ENCODE data around the gene RBPMS2. TPM values are rescaled to one million over a fixed set of nuclear protein-coding genes. Genes with fewer than 3 reads are reported as not detected.

RBPMS2 gene
- polyA plus RNA-seq, 3 donors, result 2.6 to 22.8 (median 16.2) TPM

DNA sequence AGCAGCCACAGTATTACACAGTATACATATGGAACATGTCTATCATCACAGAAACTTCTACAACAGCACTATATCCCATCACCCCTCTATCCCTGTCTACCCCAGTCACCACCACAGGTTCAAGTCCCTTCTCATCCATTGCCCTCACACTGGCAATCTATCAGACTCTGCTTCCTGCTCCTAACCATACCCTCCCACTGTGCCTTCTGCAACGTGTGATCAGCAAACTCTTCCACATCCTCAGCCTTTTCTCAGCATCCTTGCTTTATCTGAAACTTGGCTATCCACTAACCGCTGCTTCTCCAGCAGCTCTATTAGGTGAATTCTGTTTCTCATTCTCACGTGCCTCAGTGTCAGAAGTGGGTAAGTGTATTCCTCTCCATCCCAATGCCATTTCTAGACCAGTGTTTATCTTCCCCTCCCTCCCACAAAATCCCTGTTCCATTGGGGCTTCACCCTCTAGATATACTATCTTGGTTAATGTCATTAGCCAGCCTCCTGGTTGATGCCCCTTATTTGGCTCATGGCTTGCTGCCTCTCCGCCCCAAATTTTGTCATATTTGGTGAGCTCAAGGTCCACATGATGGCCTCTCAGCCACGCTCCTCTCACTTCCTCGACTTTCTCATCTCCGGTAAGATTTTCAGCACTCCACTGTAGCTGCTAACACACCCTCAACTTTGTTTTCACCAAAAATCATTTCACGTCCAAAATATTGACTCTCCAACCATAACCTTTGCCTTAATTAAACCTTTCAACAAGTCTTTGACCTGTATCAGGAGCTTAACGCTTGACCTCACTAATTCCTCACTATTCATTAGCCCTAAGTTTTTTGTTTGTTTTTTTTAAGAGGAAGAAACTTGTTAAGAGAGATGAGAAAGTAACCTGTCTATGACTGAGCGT, 69.1 kb downstream of the RBPMS2 start:
- H3K27ac ChIP-seq (ENCODE audit: low read depth, low read length), result no peak overlapping the region
- WGBS, 3 donors, result 80 to 92% (median 86%) methylated on average over 10 of the region's 10 CpGs

DNA sequence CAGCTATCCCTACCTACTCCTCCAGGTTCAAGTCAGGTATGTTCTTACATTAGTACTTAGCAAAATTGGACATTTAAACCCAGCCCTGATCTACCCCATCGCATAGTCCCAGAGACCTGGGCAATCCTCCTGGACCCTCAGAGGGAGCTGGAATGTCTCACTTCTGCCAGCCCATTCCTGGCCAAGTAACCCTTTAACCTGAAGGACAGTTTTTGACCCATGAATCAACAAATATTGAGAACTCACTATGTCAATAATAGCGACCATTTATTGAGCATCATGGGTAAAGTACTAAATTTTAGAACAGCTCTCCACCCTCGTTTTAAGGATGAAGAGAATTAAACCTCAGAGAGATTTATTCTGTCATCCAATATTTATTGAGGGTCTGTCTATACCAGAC, 70.4 kb downstream of the RBPMS2 start:
- H3K27ac ChIP-seq (ENCODE audit: low read depth, low read length), result no peak overlapping the region
- 73 to 93% (median 90%) methylated on average over 3 of the region's 3 CpGs for WGBS, 3 donors

DNA sequence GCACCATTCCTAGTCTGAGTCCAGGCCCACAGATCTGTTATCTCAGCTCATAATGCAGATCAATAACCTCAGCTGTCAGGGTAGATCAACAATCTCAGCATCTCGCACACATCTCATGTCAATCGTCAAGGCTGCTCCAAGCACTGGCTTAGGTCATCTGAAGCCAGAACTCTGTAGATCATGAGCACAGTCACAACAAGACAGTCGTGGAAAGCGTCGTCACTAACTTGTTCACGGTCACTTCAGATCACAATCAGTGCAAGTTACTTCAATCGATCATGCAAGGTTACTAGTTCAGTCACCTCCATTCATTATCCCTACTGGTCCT, 71.8 kb downstream of the RBPMS2 start:
- WGBS, 3 donors, result 25 to 64% (median 57%) methylated on average over 7 of the region's 7 CpGs
- H3K27ac ChIP-seq (ENCODE audit: low read depth, low read length), result no peak overlapping the region

DNA sequence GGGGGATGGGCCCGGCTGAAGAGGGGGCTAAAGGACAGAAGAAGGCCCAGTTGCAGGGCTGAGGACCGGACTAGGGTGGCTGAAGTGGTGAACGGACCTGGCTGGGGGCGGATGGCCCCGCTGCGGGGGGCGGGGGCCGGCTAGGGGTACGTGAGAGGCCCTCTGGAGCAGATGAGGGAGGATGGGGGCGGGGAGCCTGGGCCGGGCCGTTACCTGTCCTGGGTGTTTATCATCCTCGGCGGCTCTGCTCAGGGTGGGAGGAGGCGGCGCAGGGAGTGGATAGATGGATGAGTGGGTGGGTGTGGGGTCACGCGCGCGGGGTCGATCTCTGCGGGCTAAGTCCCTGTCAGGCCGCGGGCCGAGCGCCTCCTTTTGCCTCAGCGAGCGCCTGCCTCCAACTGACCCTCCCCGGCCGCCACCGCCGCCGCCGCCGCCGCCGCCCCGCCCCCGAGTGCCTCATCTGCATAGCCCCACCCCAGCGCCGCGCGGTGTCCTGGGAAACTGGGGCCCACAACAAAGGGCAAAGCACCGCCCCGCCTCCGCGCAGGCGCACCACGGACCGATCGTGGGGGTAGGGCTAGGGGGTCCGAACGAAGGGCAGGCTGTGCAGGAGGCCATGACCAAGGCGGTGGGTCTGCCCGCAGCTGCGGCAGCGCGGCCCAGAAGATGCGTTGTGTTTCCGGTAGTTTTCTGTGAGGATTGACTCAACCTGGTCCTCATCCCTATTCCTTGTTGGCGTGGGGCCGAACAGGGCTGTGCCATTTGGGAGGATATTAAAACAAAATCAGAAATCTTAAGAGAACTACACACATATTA, 72.4 kb downstream of the RBPMS2 start:
- peak overlapping the region; percentile 74 for H3K27ac ChIP-seq (ENCODE audit: low read depth, low read length)

DNA sequence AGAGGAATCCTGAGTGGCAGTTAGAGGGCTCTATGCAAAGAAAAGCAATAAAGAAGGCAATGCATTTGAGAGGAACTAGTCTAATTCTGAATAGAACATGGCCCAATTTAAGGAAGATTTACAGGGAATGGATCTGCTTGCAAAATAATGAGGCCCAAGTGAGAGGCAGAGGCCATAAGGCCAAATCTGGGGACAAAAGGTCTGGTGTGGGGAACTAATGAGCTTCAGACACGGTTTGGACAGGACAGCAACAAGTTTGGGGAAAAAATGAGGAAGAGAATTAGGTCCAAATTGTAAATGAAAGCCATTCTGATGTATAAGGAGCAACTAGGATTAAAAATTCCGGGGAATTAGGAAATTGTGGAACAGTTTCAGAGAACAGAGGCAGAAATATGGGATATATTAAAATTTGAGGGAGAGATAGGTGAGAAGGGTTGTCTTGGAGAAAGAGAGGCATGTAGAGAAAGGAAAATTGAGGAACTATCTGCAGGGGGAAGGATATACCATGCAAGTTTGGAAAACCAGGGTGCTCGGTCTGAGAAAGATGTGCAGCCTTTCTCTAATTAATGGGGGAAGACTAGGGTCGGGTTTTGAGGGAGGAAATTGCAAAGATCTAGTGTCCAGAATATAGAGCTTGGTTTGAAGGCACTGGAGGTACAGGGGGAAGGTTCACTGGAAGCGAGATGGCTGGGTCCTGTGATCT, 73.8 kb downstream of the RBPMS2 start:
- WGBS, 3 donors, result 20 to 39% (median 26%) methylated on average over 5 of the region's 5 CpGs
- H3K27ac ChIP-seq (ENCODE audit: low read depth, low read length), result no peak overlapping the region

More for the DNA sequence above, 72.4 kb downstream of the RBPMS2 start:
- 1% methylated on average over 39 to 62 of the region's 62 CpGs for WGBS, 3 donors

DNA sequence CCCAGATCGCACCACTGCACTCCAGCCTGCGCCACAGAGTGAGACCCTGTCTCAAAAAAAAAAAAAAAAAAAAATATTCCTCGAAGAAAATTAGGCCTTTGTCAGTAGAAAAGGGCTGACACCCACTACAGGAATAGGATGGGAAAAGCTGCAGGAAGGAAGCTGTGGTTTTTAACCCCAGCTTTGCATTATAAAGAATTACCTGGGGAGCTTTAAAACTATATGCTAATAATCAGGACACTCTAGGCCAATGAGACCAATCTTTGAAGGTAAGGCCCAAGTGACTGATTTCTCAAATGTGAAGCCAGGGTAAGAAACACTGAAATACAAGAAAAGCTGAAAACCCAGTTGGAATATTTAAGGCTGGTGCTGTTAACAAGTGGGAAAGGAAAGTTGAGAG, 74.3 kb downstream of the RBPMS2 start:
- 53 to 58% (median 55%) methylated on average over 3 of the region's 3 CpGs for WGBS, 3 donors
- no peak overlapping the region for H3K27ac ChIP-seq (ENCODE audit: low read depth, low read length)

GRCh38 chr15:64699751-64700388, 75.5 kb downstream of the RBPMS2 start:
- WGBS, 3 donors, result 17 to 44% (median 35%) methylated on average over 7 of the region's 7 CpGs
- no peak overlapping the region for H3K27ac ChIP-seq (ENCODE audit: low read depth, low read length)

DNA sequence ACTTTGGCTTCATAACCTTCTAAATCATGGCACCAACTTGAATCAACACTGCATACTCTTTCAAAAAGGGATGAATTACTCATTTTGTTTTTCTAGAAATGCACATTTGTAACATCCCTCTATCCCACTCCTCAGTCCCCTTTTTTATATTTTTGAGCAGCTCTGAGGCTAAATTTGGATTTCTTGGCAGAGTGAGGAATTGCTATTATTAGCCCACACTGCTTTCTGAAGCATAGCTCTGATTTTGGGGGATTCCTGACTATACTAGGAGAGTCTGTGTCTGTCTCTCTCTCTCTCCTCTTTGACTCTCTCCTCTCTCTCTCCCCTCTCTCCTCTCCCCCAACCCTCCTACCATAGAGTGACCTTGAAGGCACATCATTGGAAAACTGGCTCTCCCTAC, 76.6 kb downstream of the RBPMS2 start:
- H3K27ac ChIP-seq (ENCODE audit: low read depth, low read length), result no peak overlapping the region

DNA sequence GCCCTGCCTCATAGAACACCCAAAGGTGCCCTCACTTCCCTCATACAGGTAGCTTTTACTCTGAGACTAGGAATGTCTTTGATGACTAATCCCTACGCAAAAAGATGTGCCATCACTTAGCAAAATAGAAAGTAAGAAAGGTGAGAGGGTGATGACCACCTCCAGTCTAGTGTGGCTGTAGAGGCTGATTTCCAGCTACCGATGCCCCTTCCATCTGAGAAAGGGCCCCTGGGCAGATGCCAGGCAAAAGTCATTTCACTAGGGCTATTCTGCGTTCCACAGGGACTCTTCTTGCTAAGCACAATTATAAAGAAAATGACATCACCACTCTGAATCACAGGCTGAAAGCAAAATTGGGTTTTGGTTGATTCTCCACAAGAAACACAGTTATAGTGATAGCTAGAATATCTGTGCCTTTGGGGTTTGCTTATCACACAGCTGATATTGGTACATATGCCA, 77.4 kb downstream of the RBPMS2 start:
- H3K27ac ChIP-seq (ENCODE audit: low read depth, low read length), result no peak overlapping the region
- WGBS, 3 donors, result 64 to 70% (median 66%) methylated on average over 3 of the region's 3 CpGs

GRCh38 chr15:64696481-64696880, 78.9 kb downstream of the RBPMS2 start:
- 66 to 84% (median 83%) methylated on average over 3 of the region's 3 CpGs for WGBS, 3 donors
- no peak overlapping the region for H3K27ac ChIP-seq (ENCODE audit: low read depth, low read length)

- 31 to 55% (median 37%) methylated on average over 6 of the region's 6 CpGs for WGBS, 3 donors
- no peak overlapping the region for H3K27ac ChIP-seq (ENCODE audit: low read depth, low read length)
Measured at GRCh38 chr15:64695561-64695992, 79.8 kb downstream of the RBPMS2 start.

DNA sequence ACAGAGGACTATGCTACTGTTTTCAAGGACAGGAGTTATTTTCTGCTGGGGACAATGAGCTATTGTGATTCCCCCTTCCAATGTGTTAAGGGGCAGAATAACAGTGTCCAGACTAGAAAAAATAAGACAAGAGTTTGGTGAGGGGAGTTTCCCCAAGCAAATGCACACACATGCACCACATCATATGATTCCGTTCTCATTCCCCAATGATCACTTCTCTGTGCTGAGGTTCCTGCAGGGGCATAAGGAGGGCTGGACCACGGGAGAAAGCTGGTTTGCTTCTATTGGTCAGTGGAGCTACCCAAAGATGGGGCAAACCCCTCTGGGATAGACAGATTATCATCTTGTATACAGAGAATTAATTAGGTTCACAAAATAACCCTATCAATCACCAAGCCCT, 80.6 kb downstream of the RBPMS2 start:
- WGBS, 3 donors, result 71 to 85% (median 75%) methylated on average over 2 of the region's 2 CpGs
- H3K27ac ChIP-seq (ENCODE audit: low read depth, low read length), result no peak overlapping the region

GRCh38 chr15:64693134-64693533, 82.3 kb downstream of the RBPMS2 start:
- no peak overlapping the region for H3K27ac ChIP-seq (ENCODE audit: low read depth, low read length)
- WGBS, 3 donors, result 28 to 38% (median 29%) methylated on average over 5 of the region's 5 CpGs

DNA sequence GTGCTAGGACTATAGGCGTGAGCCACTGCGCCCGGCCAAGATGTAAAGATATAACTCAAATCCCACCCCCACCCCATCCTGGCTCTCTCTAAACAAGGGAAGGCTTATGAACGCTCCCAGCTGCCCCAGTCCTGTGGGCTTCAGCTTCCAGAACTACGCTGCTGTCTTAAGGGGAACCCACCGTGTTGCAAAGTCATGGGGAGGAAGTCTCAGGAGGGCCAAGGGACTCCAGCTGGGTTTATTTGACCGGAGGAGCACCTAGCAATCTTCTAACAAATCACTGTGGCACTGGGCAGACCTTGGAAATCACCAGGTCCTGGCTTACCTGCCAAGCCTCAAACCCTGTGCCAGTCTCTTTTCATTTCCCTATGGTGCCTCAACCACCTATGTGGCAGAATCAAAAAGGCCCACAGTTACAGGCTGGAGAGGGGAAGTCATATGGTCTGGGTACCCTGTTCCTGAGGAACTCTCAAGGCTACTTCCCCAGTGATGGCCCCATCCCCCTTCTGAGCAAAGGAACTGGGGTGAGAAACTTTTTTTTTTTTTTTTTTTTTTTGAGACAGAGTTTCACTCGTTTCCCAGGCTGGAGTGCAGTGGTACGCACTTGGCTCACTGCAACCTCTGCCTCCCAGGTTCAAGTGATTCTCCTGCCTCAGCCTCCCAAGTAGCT, 83.4 kb downstream of the RBPMS2 start:
- WGBS, 3 donors, result 57 to 83% (median 62%) methylated on average over 9 of the region's 9 CpGs
- H3K27ac ChIP-seq (ENCODE audit: low read depth, low read length), result no peak overlapping the region

DNA sequence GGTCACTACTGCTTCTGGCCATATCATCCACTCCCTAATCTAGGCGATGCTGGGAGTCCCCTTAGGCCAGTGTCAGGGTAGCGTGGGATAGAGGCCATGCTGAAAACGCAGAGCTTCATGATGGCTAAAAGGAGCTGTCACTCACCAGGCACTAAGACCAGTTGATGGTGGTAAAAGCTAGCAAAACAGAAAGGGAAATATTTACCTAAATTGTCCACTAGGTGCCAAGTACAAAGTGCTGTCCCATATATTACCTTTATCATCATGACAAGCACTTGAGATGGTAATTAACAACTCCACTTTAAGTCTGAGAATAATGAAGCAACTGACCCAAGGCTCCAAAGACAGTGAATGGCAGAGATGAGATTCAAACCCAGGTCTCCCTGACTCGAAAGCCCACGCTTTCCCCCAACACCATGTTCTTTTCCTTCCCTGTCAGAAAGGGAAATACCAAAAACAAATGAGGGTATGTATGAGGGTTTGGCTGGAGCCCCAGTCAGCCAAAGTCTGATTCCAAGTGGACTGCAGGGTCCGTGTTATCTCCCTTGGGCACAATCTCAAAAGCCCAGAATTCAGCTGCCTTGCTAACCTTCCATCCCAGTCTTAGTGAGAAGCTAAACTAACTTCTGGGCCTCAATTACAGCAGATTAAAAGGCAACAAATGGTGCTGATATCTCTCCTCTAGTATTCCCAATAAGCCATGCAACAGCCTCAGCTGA, 84.7 kb downstream of the RBPMS2 start:
- H3K27ac ChIP-seq (ENCODE audit: low read depth, low read length), result no peak overlapping the region
- WGBS, 3 donors, result 64 to 74% (median 66%) methylated on average over 6 of the region's 6 CpGs

- no peak overlapping the region for H3K27ac ChIP-seq (ENCODE audit: low read depth, low read length)
- WGBS, 3 donors, result 52 to 75% (median 65%) methylated on average over 3 of the region's 3 CpGs
Measured at GRCh38 chr15:64690008-64690407, 85.4 kb downstream of the RBPMS2 start.

Measured in adipose tissue (tissue), 3 donors.